HG02642 (cell line): ENCODE measurements around the gene VOPP1.
A peak's percentile ranks its signal among the peaks of the same experiment; 100 is the strongest.
"Not testable (repeated sequence)": the region's sequence is repeated elsewhere in the genome, so short reads cannot be mapped to it uniquely, and the experiment has no call there.

Experiments used
- ATAC-seq: cut with Tn5 transposase; IDR thresholded peaks from one replicate; pipeline ENCODE4 v1.9.1; 2021; ENCODE audit warnings: mild to moderate bottlenecking; ENCODE audit not compliant: unreplicated experiment, poor library complexity

Gene VOPP1

DNA sequence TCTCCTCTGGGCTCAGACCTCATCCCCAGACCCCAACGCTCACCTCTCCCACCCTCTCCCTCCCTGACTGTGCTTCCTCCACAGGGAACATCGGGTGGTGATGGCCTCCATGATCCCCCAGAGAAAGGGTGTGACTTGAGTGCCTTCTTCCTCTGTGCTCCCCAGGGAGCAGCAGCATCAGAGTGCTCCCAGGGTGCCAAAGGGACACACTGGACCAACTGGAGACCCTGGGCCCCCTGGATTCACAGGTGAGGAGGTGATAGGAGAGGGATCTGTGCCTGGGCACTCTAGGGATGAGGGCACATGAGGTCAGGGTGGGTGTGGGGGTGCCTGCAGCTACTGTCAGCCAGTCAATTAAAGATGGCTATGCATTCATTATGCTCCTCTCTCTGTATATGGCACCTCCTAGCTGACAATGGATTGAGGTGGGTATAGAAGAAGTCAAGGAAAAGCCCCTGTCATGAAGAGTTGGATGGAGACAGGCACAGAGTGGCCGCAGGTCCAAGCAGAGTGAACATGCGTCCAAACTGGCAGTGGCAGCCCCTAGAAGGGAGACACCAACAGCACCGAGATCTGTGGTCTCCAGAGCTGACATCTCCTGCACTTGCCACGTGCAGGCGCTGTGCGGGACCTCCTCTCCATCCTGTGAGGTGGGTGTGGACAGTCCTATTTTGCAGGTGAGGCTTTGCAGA lies 15.5 kb upstream of the VOPP1 start:
- ATAC-seq, result no peak

GRCh38 chr7:55582656-55583055 lies 10.4 kb upstream of the VOPP1 start:
- ATAC-seq, result not testable (repeated sequence)

DNA sequence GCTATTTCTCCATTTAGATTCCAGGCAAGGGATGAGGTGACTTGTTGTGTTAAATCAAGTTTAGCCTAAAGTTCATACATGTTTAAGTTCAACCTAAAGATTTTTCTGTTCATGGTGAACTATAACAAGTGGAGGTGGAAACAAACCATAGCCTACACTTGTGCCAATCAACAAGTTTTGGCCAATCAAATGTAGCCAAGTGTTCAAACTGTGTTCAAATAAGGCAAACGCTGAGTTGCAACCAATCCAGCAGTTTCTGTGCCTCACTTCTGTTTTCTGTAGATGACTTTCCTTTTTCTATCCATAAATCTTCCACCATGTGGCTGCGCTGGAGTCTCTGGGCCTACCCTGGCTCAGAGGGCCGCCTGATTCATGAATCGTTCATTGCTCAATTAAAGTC lies 4.5 kb upstream of the VOPP1 start:
- ATAC-seq, result no peak

DNA sequence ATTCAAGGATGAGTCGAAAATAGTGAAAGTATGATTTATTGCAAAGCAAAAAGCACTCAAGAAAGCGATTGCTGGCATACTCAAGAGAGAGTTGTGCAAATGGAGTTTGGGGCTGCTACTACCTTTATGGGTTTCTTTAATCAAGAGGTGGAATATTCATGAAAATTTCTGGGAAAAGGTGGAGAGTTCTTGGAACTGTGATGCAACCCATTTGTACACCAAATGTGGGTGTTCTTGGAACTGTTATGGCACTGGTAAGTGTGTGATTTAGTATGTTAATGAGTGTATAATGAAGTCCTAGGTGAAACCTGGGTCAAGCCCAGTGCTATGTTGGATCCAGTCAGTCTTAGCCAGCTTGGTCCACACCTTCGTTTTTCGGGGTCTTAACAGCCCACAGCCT lies 3.4 kb upstream of the VOPP1 start:
- ATAC-seq, result no peak

DNA sequence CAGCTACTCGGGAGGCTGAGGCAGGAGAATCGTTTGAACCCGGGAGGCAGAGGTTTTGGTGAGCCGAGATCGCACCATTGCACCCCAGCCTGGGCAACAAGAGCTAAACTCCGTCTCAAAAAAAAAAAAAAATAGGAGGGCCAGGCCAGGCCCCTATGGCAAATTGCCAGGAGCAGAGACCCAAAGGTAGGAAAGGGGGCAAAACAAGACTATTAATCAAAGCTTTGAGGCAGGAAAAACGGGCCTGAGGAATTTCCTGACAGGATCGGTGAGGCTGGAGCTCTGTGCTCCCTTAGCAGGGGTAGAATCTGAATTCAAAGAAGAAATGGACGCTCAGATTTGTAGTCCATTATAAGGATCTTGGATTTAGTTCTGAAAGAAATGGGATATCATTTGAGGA lies 2.8 kb upstream of the VOPP1 start:
- ATAC-seq, result no peak

GRCh38 chr7:55574051-55574717 lies 1.9 kb upstream of the VOPP1 start:
- ATAC-seq, result no peak

- no peak for ATAC-seq
Observed at GRCh38 chr7:55573234-55573900, 1.1 kb upstream of the VOPP1 start.

DNA sequence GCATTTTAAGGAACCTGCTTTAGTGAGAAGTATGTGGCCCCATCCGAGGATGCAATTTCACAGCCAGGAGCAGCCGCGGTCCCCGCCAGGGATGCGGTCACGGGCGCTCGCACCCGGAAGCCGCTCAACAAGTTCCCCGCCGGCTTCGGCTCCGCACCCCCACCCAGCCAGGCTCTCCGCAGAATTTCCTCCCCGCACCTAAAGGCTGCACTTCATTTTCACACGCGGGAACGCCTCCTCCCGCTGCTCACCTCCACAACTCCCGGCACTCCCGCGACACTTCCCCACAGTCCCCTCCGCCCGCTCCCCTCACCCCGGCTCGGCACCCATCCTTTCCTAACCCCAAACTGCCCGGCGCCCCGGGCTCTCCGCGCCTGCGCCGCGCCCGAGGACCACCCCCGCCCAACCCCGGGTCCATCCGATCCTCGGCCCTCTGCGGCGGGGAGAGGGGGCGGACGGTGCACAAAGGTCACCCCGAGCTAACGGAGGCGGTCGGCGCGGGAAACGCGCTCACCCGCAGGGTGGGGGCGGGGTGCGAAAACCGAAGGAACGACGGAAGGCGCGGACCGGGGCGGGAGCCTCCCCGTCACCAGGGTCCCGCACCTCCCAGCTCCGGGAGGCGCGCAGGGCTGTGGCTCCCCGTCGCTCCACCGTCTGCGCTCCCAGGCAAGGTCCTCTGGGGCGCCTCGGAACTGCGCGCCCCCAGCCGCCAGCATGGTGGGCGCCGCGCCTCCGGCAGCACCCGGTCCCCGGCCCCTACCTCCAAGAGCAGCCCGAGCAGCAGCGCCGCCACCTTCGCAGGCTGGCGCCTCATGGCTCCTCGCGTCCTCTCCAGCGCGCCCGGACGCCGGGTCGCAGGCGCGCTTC lies 558 bp downstream of the VOPP1 start:
- ATAC-seq, result peak; percentile 24

- ATAC-seq, result no peak
Observed at GRCh38 chr7:55570939-55571338, 1.4 kb downstream of the VOPP1 start.

DNA sequence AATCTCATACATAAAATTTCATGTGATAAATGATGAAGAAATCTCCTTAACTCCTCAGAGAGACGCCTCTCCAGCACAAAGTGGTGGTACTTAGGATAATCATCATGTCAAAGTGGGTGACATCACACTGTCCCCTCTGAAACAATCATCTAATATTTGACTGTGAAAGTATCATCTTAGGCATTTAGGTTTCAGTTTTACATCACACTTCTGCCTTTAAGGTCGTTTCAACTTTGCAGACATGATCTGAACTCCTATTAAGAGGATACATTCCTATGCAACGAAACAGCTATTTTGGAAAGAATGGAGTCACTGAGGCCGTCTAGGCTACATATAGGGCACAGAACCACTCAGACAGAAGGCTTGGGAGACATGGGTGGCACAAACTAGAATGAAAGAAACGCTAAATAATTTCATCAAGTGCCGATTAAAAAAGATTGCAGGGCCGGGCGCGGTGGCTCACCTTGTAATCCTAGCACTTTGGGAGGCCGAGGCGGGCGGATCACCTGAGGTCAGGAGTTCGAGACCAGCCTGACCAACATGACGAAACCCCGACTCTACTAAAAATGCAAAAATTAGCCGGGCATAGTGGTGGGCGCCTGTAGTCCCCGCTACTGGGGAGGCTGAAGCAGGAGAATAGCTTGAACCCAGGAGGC lies 2.0 kb downstream of the VOPP1 start:
- ATAC-seq, result peak; percentile 25

DNA sequence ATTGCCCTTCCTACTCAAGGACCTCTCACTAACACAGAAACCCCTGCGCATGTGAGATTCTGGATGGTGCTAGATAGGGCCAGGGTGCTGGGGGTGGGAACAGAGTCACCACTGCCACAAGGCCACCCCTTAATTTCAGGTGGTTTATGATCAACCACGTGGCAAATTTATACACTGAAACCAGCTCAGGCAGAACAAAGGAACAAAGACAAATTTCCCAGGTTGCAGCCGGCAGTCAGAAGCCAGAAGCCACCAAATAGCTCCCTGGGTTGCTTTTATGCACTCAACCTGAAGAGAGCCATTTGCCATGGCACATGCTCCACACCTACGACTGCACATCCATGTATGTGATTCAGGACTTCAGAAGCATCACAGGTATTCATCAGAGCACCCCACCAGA lies 2.5 kb downstream of the VOPP1 start:
- ATAC-seq, result peak; percentile 21

DNA sequence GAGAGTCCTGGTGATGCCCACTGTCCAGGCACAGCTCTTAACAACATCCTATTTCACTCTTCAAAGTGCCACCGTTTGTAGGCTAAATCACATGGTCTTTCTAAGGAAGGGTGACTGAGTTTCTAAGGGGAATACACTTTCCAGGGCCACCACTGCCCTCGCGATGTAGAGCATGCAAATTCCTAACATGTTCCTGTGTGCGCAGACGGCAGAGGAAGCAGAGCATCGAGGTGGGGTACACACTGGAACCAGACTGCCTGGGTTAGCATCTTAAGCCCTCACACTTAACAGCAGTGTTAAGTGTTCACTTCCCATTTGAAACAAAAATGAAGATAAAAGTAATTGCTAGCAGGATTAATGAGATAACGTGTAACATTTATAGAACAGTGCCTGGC lies 3.0 kb downstream of the VOPP1 start:
- no peak for ATAC-seq

DNA sequence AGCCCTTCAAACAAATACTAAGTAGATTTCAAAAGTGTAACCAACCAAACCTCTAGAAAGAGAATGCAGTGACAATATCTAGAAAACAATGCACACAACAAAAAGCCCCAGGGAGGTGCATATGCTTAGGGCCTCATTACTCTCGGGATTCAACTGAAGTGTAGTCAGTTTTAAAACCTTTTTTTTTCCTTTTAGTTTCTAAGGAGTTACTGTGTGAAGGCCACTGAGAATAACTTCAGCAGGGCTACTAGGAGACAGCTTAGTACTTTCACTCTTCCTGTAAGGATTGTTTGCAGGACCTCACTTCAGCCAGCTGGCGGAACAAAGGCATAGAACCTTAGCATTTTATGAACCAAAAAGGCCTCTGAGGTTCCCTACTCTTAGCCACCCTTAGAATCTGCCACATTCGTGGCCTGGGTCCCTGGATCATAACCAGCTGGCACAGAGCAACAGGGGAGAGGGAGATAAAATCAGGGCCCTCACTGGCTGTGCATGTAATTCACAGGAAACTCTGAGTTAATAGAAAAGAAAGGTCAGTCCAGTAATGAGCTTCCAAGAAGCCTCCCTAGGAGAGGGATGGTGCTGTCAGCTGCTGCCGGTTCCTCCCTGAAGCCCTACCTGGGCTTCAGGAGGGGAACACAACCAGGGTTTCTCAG lies 3.6 kb downstream of the VOPP1 start:
- no peak for ATAC-seq

DNA sequence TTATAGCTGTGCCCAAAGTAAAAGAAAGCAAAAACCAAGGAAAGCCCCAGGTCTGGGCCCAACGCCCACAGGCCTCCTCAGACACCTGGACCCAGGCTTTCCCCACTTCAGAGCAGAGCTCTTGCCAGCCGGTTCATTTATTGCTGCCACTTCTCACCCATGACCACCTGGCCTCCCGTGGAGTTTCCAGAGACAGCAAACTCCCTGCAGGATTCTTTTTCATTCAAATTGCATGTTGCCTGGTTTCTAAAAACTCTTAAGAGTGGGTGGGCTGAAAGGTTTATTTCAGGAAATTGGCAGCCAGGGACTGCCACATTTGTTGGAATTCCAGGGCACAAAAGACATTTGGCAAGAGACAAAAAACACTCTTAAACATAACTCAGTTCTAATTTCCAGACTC lies 4.7 kb downstream of the VOPP1 start:
- no peak for ATAC-seq

- ATAC-seq, result no peak
Observed at GRCh38 chr7:55565681-55566080, 6.6 kb downstream of the VOPP1 start.

- ATAC-seq, result no peak
Observed at GRCh38 chr7:55563596-55564325, 8.5 kb downstream of the VOPP1 start.

DNA sequence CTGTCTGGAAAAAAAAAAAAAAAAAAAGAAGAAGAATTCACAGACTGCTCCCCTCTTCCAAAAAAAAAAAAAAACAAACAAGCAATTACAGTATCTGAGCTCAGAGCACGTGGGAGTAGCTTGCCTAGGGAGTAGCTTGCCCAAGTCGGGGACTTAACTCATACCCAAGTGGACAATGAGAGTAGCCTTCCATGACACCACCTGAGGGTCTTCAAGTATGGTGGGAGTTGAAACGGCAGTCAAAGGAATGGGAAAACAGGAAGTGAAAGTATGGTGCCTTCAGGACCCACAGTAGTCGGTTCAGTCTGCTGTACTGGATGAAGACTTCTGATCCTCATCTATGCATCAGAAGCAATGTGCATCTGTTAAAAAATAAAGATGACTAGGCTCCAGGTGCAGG lies 10.6 kb downstream of the VOPP1 start:
- ATAC-seq, result no peak

DNA sequence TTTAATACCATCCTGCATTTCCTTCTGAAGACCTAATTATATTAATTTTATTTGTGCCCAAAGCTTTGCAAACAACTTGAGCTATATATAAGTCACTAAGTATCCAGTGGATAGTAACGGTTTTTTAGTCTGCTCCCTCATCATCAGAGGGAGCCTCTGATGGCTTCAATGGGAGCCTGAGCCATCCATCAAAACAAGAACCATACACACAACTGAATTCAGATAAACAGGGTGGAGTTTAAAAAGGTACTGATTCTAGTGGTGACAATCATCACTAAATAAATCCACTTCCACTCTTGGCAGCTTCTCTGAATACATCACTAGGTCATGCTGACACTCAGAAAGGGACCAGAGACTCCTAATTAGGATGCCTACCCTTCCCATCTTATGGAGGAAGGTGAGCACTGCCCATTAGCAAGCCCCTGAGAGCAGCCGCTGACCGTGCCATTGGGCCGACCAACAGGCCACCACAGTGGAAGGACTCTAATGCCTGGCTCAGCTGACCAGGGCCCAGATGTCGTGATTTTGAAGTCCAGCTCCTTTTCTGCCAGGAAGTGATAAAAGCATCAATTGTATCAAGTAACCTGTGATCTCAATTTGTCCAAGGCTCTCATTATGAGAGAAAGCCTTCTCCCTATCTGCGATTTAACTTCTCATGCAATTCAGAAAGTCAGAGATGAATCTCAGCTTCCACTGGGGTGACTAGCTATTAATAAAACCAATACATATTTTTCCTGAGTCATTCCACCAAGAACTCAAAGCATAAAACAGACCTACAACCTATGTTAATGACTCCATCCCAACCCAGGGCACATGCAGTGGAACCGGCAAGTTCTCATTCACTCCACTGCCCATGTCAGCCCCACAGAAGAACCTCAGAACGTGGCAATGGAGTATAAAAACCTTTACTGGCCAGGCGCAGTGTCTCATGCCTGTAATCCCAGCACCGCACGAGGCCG lies 13.1 kb downstream of the VOPP1 start:
- ATAC-seq, result no peak
